Tibial artery (tissue), 4 donors: Measurements from ENCODE around the gene TOX2.
A peak's percentile ranks its signal among the peaks of the same experiment; 100 is the strongest.

Source experiments
- DNase-seq, 2 donors: peaks; one replicate each; pipeline ENCODE4 v3.0.0-alpha.2; 2019
- H3K27ac ChIP-seq, 2 donors: fragments of 200-600 bp; sonication (generic) in 1 of 2; 1 replicate in 1 of 2; 2 replicates in 1 of 2; pipeline ENCODE4 v1.5.1; 2018 to 2019; ENCODE audit warnings: mild to moderate bottlenecking in 1 of 2
- H3K27me3 ChIP-seq, 2 donors: fragments of 200-600 bp; sonication (generic) in 1 of 2; one replicate each; pipeline versions ENCODE4 v1.5.1 to v1.6.0; 2016 to 2019
- H3K36me3 ChIP-seq, 3 donors: fragments of 200-600 bp; sonication (generic) in 2 of 3; one replicate each; pipeline ENCODE4 v1.5.1; 2016 to 2019; ENCODE audit warnings: mild to moderate bottlenecking in 2 of 3
- H3K4me1 ChIP-seq, 4 donors: fragments of 200-600 bp; sonication (generic) in 2 of 4; 1 replicate in 3 of 4; 2 replicates in 1 of 4; pipeline ENCODE4 v1.5.1; 2016 to 2019
- H3K4me3 ChIP-seq, 2 donors: fragments of 200-600 bp; sonication (generic) in 1 of 2; 1 replicate in 1 of 2; 2 replicates in 1 of 2; pipeline ENCODE4 v1.5.1; 2018 to 2019; ENCODE audit warnings: mild to moderate bottlenecking in 2 of 2
- H3K9me3 ChIP-seq, 3 donors: fragments of 200-600 bp; sonication (generic) in 1 of 3; one replicate each; pipeline ENCODE4 v1.5.1; 2016 to 2019
- intact Hi-C: fragments of 100-400 bp; cut with DNase I; formaldehyde crosslinking; loops from one replicate; pipeline ENCODE4 v1.15.0; 2023; ENCODE audit warnings: low total_unique reads
- TF ChIP-seq, protein P1 (sequence below), 2 experiments: fragments of 200-600 bp in 1 of 2; fragments of 450-650 bp in 1 of 2; IDR thresholded peaks; one replicate each; pipeline ENCODE4 v1.5.1; 2017 to 2019; ENCODE audit warnings: antibody characterized with exemption in 2 of 2, mild to moderate bottlenecking in 1 of 2, moderate library complexity in 1 of 2

TOX2 gene

DNA sequence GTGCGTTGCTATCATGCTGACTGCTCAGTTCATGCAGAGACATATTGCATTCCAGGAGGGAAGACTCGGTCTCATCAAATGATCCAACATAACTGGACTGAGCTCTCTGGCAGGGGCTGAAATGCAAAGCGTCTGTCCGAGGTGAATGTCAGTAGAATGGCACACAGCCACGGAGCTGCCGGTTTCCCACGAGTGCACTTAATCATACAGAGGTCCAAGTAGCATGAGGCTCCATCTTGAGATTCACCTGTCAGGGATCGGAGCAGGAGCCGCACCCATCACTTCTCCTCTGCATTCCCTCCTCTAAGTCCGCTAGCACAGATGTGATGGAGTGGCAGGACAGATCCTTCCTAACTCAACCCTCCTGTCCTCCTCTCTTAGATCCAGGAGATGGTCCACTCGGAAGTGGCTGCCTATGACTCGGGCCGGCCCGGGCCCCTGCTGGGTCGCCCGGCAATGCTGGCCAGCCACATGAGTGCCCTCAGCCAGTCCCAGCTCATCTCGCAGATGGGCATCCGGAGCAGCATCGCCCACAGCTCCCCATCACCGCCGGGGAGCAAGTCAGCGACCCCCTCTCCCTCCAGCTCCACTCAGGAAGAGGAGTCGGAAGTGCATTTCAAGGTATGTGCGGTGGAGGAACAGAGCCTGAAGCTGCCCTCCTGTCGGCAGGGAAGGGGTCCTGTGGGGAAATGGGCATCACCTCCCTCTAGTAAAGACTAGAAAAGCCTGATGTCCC is 136.4 kb downstream of the TOX2 start:
- no peaks in the 10 kb centered on the region for H3K27me3 ChIP-seq
- TF ChIP-seq, protein P1, sequence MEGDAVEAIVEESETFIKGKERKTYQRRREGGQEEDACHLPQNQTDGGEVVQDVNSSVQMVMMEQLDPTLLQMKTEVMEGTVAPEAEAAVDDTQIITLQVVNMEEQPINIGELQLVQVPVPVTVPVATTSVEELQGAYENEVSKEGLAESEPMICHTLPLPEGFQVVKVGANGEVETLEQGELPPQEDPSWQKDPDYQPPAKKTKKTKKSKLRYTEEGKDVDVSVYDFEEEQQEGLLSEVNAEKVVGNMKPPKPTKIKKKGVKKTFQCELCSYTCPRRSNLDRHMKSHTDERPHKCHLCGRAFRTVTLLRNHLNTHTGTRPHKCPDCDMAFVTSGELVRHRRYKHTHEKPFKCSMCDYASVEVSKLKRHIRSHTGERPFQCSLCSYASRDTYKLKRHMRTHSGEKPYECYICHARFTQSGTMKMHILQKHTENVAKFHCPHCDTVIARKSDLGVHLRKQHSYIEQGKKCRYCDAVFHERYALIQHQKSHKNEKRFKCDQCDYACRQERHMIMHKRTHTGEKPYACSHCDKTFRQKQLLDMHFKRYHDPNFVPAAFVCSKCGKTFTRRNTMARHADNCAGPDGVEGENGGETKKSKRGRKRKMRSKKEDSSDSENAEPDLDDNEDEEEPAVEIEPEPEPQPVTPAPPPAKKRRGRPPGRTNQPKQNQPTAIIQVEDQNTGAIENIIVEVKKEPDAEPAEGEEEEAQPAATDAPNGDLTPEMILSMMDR (IDR thresholded peaks at IDR 0.05) = no peak
- no peak overlapping the region for H3K27ac ChIP-seq
- DNase-seq = peak in 1 of 2 donors; percentile 45
- intact Hi-C loops = no loop called here
- no peaks in the 10 kb centered on the region for H3K9me3 ChIP-seq
- H3K4me3 ChIP-seq = no peak overlapping the region
- H3K36me3 ChIP-seq = no peaks in the 10 kb centered on the region
- H3K4me1 ChIP-seq = no peaks in the 10 kb centered on the region

DNA sequence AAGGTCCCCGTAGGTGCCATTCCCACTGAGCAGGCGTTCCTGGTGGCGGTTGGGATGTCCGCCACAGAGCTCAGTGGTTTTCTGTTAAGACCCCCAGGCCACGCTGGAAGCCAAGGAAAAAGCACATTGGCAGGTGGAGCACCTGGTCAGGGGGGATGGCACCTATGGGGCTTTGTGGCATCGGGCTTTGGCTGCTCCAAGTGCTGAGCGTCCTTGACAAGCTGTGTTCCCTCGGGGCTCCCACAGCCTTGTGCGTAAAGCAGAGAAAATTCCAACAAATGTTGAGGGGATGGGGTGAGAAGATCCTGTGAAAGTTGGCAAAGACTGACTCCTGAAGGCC is 137.0 kb downstream of the TOX2 start:
- H3K27ac ChIP-seq = no peak overlapping the region
- H3K9me3 ChIP-seq = no peaks in the 10 kb centered on the region
- no peak overlapping the region for H3K4me3 ChIP-seq
- intact Hi-C loops = no loop called here
- no peaks in the 10 kb centered on the region for H3K27me3 ChIP-seq
- H3K36me3 ChIP-seq = no peaks in the 10 kb centered on the region
- peak in 1 of 2 donors; percentile 35 for DNase-seq
- H3K4me1 ChIP-seq = no peaks in the 10 kb centered on the region
- TF ChIP-seq, protein P1 (IDR thresholded peaks at IDR 0.05) = no peak

DNA sequence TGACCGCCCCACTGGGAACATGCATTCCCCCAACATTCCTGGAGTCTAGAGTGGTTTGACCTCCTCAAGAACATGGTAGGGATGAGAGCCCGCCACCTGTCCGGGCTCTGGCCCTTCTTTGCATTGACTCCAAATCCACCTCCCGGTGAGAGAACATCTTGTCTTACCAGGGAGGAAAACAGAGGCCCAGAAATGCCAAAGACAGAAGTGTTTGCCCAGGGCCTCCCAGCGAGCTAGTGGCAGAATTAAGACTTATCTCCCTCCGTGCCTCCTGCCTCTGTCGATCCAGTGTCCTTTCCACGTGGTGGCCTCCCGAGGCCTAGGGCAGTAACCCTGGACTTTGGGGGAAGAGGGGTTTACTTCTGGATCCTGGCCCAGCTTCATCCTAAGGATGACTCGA is 137.5 kb downstream of the TOX2 start:
- peak in 1 of 2 donors; percentile 33 for DNase-seq
- Histone ChIP-seq H3K4me3 (no peak overlapping the region), H3K27ac (no peak overlapping the region), H3K9me3 (no peaks in the 10 kb centered on the region), H3K27me3 (no peaks in the 10 kb centered on the region), H3K36me3 (no peaks in the 10 kb centered on the region), H3K4me1 (no peaks in the 10 kb centered on the region)
- intact Hi-C loops = no loop called here
- TF ChIP-seq, protein P1 (IDR thresholded peaks at IDR 0.05) = no peak

DNA sequence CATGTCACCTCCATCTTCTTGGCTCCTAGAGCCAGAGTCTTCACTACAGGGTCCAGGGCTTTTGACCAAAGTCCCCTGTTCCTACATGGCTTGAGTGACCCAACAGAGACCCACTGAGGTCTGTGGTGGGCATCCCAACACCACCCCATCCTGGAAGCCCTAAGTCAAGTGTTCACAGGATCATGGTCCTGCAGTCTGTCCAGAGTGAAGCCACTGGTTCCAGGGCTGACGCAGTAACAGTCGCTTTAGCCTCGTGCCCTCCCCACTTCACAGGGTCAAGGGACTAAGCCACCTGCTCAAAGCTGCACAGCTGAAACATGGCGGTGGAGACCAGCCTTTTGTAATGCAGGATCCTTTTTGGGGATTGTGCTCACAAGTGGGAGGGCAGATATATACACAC is 138.4 kb downstream of the TOX2 start:
- Histone ChIP-seq H3K9me3 (peaks cover 0 to 7% (median 0%) of the 10 kb centered on the region in 3 donors), H3K27ac (no peak overlapping the region), H3K36me3 (no peaks in the 10 kb centered on the region), H3K4me1 (no peaks in the 10 kb centered on the region), H3K27me3 (no peaks in the 10 kb centered on the region), H3K4me3 (no peak overlapping the region)
- intact Hi-C loops = no loop called here
- no peak for DNase-seq
- TF ChIP-seq, protein P1 (IDR thresholded peaks at IDR 0.05) = no peak

DNA sequence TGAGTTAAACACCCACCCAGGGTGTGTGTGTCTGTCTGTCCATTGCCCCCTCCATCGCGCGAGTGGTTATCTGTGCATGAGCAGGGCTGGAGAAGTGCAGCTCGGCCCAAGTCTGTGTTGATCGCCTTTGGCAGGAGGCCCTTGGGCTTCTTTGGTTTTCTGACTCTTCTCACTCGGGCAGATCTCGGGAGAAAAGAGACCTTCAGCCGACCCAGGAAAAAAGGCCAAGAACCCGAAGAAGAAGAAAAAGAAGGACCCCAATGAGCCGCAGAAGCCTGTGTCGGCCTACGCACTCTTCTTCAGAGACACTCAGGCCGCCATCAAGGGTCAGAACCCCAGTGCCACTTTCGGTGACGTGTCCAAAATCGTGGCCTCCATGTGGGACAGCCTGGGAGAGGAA is 139.5 kb downstream of the TOX2 start:
- Histone ChIP-seq H3K4me1 (no peaks in the 10 kb centered on the region), H3K36me3 (no peaks in the 10 kb centered on the region), H3K27me3 (no peaks in the 10 kb centered on the region), H3K27ac (no peak overlapping the region), H3K4me3 (no peak overlapping the region), H3K9me3 (peaks cover 0 to 7% (median 0%) of the 10 kb centered on the region in 3 donors)
- DNase-seq = peak in 1 of 2 donors; percentile 44
- TF ChIP-seq, protein P1 (IDR thresholded peaks at IDR 0.05) = no peak
- intact Hi-C loops = no loop called here
